ENCODE results near the gene PRKG1. TPM values are rescaled to one million over a fixed set of nuclear protein-coding genes. Genes with fewer than 3 reads are reported as not detected.

The PRKG1 gene
- total RNA-seq, 1 experiment from 2014 or later: 10.4 TPM

DNA sequence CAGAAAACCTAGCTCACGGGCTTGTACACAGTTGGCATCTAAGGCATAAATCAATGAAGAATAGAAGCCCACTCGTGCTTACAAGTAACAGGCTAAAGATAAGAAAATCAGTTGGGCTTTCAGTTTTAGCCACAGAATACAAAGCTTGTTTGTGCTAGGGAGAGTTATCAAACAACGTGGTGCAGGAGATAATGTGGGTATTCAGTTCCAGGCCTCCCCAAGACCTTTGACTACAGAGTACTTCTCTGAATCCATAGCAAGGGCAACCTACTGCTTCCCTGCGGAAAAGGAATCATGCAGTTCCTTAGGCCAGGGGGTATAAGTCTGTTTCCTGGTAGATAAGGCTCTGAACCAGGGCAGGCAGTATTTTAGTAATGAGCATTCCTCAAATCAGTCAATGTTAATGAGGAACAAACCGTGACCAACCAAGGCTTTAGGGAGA, 844.6 kb downstream of the PRKG1 start:
- Histone ChIP-seq H3K9me3 (ENCODE audit: control insufficient read depth, low read depth, low read length) (no peaks in the 10 kb centered on the region), H3K4me2 (ENCODE audit: insufficient read depth, insufficient read length, low read length) (no peak overlapping the region), H3K56ac (ENCODE audit: insufficient read length, low read depth, low read length) (no peak overlapping the region), H3K9ac (ENCODE audit: extremely low read depth, insufficient read length, low read length) (no peak overlapping the region), H3K27me3 (ENCODE audit: insufficient read depth, low read length) (no peaks in the 10 kb centered on the region), H3K4ac (ENCODE audit: low read depth, low read length) (no peak overlapping the region), H2AFZ (ENCODE audit: low read length) (no peak overlapping the region), H3K79me1 (ENCODE audit: insufficient read depth, low read depth, low read length, poor library complexity, severe bottlenecking) (no peaks in the 10 kb centered on the region), H2AK5ac (ENCODE audit: insufficient read length, low read length) (no peak overlapping the region), H3K23me2 (ENCODE audit: insufficient read length, low read depth, low read length, poor library complexity, severe bottlenecking) (no peaks in the 10 kb centered on the region), H4K20me1 (ENCODE audit: control insufficient read depth, insufficient read depth, insufficient read length) (no peaks in the 10 kb centered on the region), H3K79me2 (ENCODE audit: insufficient read depth, low read length) (no peaks in the 10 kb centered on the region), H2BK15ac (ENCODE audit: low read depth, low read length) (no peak overlapping the region), H3T11ph (ENCODE audit: low read length) (no peak overlapping the region), H2BK5ac (ENCODE audit: insufficient read length, low read length) (no peak overlapping the region), H3K18ac (ENCODE audit: insufficient read length, low read depth, low read length) (no peak overlapping the region), H2BK12ac (ENCODE audit: insufficient read length, low read depth, low read length) (no peak overlapping the region), H4K91ac (ENCODE audit: insufficient read length, low read depth, low read length) (no peak overlapping the region), H3K23ac (ENCODE audit: insufficient read length, low read depth, low read length) (no peak overlapping the region), H3K27ac (ENCODE audit: insufficient read length, low read depth, low read length) (no peak overlapping the region), H2BK20ac (ENCODE audit: low read depth, low read length, poor library complexity, severe bottlenecking) (no peak overlapping the region), H3K4me1 (ENCODE audit: insufficient read depth, low read length) (peaks cover 2% of the 10 kb centered on the region; the same call in 1 of the 2 replicates), H2BK120ac (ENCODE audit: low read depth, low read length, poor library complexity, severe bottlenecking) (no peak overlapping the region), H3K14ac (ENCODE audit: insufficient read depth, low read length) (no peak overlapping the region), H4K8ac (replicated peaks; ENCODE audit: insufficient read length, low read depth, low read length) (no peak overlapping the region), H4K5ac (ENCODE audit: insufficient read length, low read depth, low read length) (no peak overlapping the region)
- TF ChIP-seq, protein P1, sequence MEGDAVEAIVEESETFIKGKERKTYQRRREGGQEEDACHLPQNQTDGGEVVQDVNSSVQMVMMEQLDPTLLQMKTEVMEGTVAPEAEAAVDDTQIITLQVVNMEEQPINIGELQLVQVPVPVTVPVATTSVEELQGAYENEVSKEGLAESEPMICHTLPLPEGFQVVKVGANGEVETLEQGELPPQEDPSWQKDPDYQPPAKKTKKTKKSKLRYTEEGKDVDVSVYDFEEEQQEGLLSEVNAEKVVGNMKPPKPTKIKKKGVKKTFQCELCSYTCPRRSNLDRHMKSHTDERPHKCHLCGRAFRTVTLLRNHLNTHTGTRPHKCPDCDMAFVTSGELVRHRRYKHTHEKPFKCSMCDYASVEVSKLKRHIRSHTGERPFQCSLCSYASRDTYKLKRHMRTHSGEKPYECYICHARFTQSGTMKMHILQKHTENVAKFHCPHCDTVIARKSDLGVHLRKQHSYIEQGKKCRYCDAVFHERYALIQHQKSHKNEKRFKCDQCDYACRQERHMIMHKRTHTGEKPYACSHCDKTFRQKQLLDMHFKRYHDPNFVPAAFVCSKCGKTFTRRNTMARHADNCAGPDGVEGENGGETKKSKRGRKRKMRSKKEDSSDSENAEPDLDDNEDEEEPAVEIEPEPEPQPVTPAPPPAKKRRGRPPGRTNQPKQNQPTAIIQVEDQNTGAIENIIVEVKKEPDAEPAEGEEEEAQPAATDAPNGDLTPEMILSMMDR (conservative IDR thresholded peaks at IDR 0.05): no peak
- Mint-ChIP-seq H3K4me1 (peaks cover 40 to 49% of the 10 kb centered on the region in 2 experiments), H3K4me3 (no peak overlapping the region), H3K9me3 (peaks cover 0 to 3% of the 10 kb centered on the region in 2 experiments; a peak in 1 of 5 replicates), H3K27me3 (ENCODE audit: low read depth) (no peaks in the 10 kb centered on the region), H3K36me3 (ENCODE audit: insufficient read depth in 1 of 3, low read depth in 3 of 3) (peaks cover 0 to 5% (median 4%) of the 10 kb centered on the region in 3 experiments; a peak in 3 of 7 replicates), H3K27ac (peak overlapping the region in 1 of 3 experiments; percentile 59; a peak in 1 of 7 replicates)
- DNase-seq: no peak
- no CpG with 5 or more reads among the region's 5 CpGs for WGBS (ENCODE audit: extremely low coverage, insufficient read length, low lambda C conversion rate)

Measured in H9 (cell line).